HG02642 (cell line): ENCODE measurements around the gene ZNF184.
"Not testable (repeated sequence)": the region's sequence is repeated elsewhere in the genome, so short reads cannot be mapped to it uniquely, and the experiment has no call there.

Experiments
- ATAC-seq: cut with Tn5 transposase; IDR thresholded peaks from one replicate; pipeline ENCODE4 v1.9.1; 2021; ENCODE audit warnings: mild to moderate bottlenecking; ENCODE audit not compliant: unreplicated experiment, poor library complexity

Gene ZNF184

DNA sequence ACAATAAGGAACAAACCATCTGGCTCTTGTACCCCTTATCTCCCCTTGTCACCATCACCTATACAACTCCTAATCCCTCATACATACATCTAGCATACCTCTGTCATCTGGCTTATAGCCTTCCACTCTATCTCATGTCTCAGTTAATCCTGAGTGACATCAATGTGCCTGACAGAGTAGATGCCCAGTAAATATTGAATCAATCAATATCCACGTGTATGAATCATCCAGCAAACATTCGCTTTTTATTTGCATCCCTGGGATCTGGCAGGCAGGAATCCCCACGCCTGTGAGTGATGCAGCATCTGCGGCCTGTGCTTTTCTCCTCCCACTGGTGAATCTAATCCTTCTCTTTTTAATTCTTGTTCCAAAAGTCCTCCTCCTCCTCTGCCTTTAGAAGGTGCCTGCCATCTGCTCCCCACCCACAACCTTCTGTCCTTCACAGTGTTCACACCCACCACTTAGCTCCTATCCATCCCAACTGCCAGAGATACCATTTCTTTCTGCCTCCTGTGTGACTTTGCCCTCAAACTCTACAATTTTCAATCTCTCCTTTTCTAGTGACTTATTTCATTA lies 46.8 kb downstream of the ZNF184 start:
- ATAC-seq, result no peak

DNA sequence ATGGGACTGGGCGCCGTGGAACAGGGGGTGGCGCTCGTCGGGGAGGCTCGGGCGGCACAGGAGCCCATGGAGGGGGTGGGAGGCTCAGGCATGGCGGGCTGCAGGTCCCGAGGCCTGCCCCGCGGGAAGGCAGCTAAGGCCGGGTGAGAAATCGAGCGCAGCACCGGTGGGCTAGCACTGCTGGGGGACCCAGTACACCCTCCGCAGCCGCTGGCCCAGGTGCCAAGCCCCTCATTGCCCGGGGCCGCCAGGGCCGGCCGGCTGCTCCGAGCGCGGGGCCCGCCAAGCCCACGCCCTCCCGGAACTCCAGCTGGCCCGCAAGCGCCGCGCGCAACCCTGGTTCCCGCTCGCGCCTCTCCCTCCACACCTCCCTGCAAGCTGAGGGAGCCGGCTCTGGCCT lies 48.1 kb downstream of the ZNF184 start:
- not testable (repeated sequence) for ATAC-seq

- no peak for ATAC-seq
Measured at GRCh38 chr6:27422651-27423332, 50.1 kb downstream of the ZNF184 start.

- ATAC-seq, result no peak
Measured at GRCh38 chr6:27419363-27419762, 53.5 kb downstream of the ZNF184 start.

DNA sequence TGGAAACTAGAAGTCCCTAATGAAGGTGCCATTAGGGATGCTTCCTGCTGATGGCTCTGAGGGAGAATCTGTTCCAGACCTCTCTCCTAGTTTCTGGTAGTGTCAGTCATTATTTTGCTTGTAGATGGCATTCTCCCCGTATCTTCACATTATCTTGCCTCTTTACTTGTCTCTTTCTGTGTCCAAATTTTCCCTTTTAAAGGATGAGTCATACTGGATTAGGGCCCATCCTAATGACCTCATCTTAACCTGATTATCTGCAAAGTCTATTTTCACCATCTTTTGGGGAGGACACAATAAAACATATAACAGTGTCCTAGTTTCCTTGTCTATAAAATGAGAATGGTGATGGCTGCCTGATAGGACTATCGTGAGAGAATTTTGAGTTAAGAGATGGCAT lies 57.0 kb downstream of the ZNF184 start:
- no peak for ATAC-seq

- ATAC-seq, result no peak
Measured at GRCh38 chr6:27414996-27415395, 57.9 kb downstream of the ZNF184 start.

DNA sequence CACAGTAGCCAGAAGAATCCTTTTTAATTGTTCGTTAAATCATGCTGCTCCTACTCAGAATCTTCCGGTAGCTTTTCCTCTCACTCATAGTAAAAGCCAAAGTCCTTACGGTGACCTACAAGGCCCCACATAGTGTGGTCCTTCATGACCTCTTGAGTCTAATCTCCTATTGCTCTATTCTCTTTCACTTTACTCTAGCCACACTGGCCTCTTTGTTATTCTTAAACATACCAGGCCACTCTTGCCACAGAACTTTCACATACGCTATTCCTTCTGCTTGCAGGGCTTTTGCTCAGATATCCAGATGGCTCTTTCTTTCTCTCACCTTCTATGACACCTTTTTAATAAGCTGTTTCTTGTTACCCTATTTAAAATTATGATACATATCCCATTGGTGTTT lies 58.6 kb downstream of the ZNF184 start:
- no peak for ATAC-seq

DNA sequence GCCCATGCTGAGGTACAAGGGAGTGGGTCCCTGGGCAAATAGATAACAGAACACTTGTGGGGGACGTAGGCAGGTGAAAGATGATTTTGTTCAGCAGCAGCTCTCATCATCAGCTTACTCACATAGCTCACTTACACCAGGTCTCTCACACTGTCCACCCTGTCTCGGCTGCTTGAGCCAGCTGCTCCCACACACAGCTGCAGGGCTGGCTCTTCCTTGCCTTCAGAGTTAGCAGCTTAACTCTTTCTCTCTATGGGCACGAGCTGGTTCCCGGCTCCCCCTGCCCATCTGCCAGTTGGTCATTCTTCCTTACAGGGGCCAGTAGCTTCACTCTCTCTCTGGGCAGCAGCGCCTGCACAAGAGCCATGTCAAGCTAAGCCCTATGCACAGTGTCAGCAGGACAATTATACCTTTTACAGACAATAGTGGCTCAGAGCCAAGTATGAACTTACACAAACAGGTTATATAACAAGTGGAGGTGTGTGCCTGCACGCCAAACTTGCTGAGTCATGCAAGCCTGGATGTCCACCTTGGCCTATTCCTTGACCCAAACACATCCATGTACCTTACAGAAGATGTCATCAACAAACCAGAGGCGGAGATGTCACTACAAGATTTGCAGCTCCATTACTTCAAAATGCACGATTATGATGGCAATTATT lies 65.6 kb downstream of the ZNF184 start:
- no peak for ATAC-seq

DNA sequence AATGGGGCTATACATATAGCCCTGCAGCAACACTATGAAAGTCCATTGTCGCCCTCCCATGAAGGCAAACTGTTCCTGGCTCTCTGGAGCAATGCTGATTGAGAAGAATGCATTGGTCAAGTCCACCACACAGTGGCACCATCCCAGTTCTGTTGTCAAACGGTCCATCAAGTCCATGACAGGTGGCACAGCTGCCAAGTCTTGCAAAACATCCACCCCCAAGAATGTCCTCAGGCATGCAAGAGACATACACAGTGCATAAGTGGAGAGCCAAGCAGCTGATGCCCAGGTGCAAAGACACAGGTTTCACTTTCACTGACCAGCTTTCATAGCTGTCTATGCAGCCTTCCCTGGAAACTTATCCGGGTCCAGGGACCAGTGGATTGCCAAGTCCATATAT lies 66.8 kb downstream of the ZNF184 start:
- ATAC-seq, result no peak

DNA sequence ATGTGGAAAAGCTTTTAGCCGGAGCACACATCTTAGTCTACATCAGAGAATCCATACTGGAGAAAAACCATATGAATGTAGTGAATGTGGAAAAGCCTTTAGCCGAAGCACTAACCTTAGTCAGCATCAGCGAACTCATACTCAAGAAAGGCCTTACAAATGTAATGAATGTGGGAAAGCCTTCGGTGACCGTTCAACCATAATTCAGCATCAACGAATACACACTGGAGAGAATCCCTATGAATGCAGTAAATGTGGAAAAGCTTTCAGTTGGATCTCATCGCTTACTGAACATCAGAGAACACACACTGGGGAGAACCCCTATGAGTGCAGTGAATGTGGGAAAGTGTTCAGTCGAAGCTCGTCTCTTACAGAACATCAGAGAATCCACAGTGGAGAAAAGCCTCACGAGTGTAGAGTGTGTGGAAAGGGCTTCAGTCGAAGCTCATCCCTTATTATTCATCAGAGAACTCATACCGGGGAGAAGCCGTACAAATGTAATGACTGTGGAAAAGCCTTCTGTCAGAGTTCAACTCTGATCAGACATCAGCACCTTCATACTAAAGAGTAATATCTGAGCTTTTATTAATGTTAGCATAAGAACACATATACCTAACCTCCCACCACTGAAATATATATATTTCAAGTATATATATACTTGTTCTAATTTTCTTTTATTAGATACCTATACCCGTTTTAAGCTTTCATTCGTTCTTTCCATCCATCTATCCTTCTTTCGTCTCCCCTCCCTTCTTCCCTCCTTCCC lies 71.8 kb downstream of the ZNF184 start:
- ATAC-seq, result no peak
